ENCODE results near the gene TGM1.

TGM1 gene

DNA sequence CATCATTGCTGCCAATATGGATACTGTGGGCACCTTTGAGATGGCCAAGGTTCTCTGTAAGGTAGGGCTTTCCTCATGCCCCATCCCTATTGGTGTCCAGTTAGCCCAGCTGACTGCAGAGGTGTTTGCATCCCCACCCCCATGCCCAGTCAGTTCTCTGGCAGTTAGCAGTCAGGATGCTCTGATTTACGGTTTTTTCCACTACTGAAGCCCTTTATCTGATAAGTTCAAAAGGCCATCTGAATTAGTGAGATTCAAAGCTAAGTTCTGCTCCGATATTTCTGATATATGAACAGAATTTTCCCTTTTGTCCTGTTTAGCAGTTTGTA, 29.5 kb downstream of the TGM1 start:
- Histone ChIP-seq H3K27me3 (ENCODE audit: insufficient read depth, low read length, poor library complexity, severe bottlenecking) (no peaks in the 10 kb centered on the region), H4K20me1 (ENCODE audit: insufficient read depth, low read length, poor library complexity, severe bottlenecking) (no peaks in the 10 kb centered on the region), H3K79me2 (ENCODE audit: insufficient read depth, low read length) (peaks cover 66% of the 10 kb centered on the region), H3K4me2 (ENCODE audit: low read depth, low read length, poor library complexity, severe bottlenecking) (peak overlapping the region; percentile 98), H3F3A (ENCODE audit: low read depth) (no peaks in the 10 kb centered on the region), H3K4me1 (ENCODE audit: insufficient read depth, low read length, poor library complexity, severe bottlenecking) (peaks cover 39% of the 10 kb centered on the region), H2AFZ (ENCODE audit: low read length) (no peak overlapping the region), H3K4me3 (ENCODE audit: low read length, poor library complexity, severe bottlenecking) (peak overlapping the region; percentile 93), H3K36me3 (ENCODE audit: insufficient read depth, low read length) (peaks cover 27% of the 10 kb centered on the region; the same call in 1 of the 2 replicates), H3K9me2 (replicated peaks; ENCODE audit: low read depth, low read length) (no peaks in the 10 kb centered on the region), H3K9ac (ENCODE audit: low read depth, low read length, poor library complexity, severe bottlenecking) (peak overlapping the region; percentile 89), H3K9me3 (ENCODE audit: insufficient read depth, low read depth, low read length) (no peaks in the 10 kb centered on the region)
- TF ChIP-seq, protein P1, sequence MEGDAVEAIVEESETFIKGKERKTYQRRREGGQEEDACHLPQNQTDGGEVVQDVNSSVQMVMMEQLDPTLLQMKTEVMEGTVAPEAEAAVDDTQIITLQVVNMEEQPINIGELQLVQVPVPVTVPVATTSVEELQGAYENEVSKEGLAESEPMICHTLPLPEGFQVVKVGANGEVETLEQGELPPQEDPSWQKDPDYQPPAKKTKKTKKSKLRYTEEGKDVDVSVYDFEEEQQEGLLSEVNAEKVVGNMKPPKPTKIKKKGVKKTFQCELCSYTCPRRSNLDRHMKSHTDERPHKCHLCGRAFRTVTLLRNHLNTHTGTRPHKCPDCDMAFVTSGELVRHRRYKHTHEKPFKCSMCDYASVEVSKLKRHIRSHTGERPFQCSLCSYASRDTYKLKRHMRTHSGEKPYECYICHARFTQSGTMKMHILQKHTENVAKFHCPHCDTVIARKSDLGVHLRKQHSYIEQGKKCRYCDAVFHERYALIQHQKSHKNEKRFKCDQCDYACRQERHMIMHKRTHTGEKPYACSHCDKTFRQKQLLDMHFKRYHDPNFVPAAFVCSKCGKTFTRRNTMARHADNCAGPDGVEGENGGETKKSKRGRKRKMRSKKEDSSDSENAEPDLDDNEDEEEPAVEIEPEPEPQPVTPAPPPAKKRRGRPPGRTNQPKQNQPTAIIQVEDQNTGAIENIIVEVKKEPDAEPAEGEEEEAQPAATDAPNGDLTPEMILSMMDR (conservative IDR thresholded peaks at IDR 0.05; ENCODE audit: low read length): no peak
- no peak for TF ChIP-seq EZH2phosphoT487 (IDR thresholded peaks at IDR 0.05; ENCODE audit: borderline replicate concordance)

DNA sequence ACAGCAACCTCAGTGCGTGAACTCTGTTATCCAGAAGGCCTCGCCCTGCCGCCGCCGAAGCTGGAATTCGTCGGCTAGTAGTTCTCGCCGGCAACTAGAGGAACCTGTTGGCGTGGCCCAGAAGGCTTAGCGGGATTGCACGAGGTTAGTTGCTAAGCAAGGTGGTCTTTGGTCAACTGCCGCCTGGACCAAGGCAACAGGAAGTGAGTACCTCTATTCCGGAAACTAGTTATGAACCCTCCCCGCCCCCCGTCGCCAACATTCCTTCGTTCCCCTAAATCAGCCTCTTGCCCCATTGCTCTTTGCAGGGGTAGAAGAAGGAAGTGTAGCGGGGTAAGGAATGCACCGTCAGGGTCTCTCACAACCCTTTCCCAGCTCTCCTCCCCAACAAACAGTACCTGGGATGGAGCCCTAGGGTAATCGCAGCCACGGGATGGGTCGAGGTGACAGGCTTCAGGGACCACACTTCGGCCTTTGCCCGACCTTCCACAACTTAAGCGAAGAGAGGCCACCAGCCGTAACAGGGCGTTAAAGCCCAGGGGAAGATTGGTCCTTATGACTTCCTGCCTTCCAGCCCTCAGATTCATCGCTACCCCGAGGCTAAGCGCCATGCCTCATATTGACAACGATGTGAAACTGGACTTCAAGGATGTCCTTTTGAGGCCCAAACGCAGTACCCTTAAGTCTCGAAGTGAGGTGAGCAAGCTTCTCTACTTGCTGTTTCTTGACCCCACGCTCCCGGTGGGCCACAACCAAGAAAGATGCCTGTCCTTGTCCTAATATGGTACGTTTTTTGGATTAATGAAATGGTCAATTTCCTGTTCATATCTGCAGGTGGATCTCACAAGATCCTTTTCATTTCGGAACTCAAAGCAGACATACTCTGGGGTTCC, 30.1 kb downstream of the TGM1 start, which contains the start of gene GMPR2:
Gene GMPR2 (plus strand): TSS at position 285 of the 893 bp plus-strand sequence. CDS start 325 bp downstream, at position 610.
- TF ChIP-seq EZH2phosphoT487 (IDR thresholded peaks at IDR 0.05; ENCODE audit: borderline replicate concordance): no peak
- TF ChIP-seq, protein P1 (conservative IDR thresholded peaks at IDR 0.05; ENCODE audit: low read length): no peak
- Histone ChIP-seq H3K9ac (ENCODE audit: low read depth, low read length, poor library complexity, severe bottlenecking) (peak within 1 kb of the TSS; percentile 89), H3K4me3 (ENCODE audit: low read length, poor library complexity, severe bottlenecking) (peak within 1 kb of the TSS; percentile 93), H3K27me3 (ENCODE audit: insufficient read depth, low read length, poor library complexity, severe bottlenecking) (no peaks in the 10 kb centered on the region), H3K9me3 (ENCODE audit: insufficient read depth, low read depth, low read length) (no peaks in the 10 kb centered on the region), H2AFZ (ENCODE audit: low read length) (peak within 1 kb of the TSS; percentile 96), H3K4me1 (ENCODE audit: insufficient read depth, low read length, poor library complexity, severe bottlenecking) (peaks cover 39% of the 10 kb centered on the region), H3K4me2 (ENCODE audit: low read depth, low read length, poor library complexity, severe bottlenecking) (peak within 1 kb of the TSS; percentile 98), H3K36me3 (ENCODE audit: insufficient read depth, low read length) (peaks cover 21% of the 10 kb centered on the region; the same call in 1 of the 2 replicates), H3F3A (ENCODE audit: low read depth) (no peaks in the 10 kb centered on the region), H3K79me2 (ENCODE audit: insufficient read depth, low read length) (peaks cover 66% of the 10 kb centered on the region), H4K20me1 (ENCODE audit: insufficient read depth, low read length, poor library complexity, severe bottlenecking) (no peaks in the 10 kb centered on the region), H3K9me2 (replicated peaks; ENCODE audit: low read depth, low read length) (no peaks in the 10 kb centered on the region)

DNA sequence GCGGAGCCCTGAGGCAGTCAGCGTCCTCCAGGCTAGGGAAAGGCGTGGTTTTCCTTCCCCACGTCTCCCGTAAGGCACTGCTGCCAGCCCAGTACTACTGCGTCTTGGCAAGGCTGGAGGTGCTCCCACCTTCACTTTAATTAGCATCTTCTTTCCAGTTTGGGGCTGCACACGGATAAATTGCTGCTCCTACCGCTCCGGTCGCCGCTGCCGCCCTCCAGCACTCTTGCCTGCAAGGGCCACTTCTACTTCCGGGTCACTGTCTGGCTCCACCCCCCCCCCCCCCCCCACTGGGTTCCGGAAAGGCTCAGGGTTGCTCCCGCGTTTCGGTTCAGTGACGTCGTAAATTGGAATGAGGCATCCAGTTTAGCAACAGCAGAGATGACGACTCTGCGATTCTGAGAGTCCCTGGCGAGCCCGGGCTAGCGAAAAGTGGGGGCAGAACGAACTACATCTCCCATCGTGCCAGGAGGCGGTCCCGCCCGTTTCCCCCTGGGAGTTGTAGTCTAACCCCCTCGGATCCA, 30.8 kb downstream of the TGM1 start, which contains the start of gene NEDD8:
Gene NEDD8 (minus strand): TSS at position 247 of the 524 bp plus-strand sequence. CDS start 100 bp downstream, at position 147.
- H3F3A ChIP-seq (ENCODE audit: low read depth): no peaks in the 10 kb centered on the region
- no peaks in the 10 kb centered on the region for H3K9me2 ChIP-seq (replicated peaks; ENCODE audit: low read depth, low read length)
- no peaks in the 10 kb centered on the region for H3K9me3 ChIP-seq (ENCODE audit: insufficient read depth, low read depth, low read length)
- peaks cover 69% of the 10 kb centered on the region for H3K79me2 ChIP-seq (ENCODE audit: insufficient read depth, low read length)
- peak within 1 kb of the TSS; percentile 96 for H2AFZ ChIP-seq (ENCODE audit: low read length)
- peak within 1 kb of the TSS; percentile 93 for H3K4me3 ChIP-seq (ENCODE audit: low read length, poor library complexity, severe bottlenecking)
- peaks cover 39% of the 10 kb centered on the region for H3K4me1 ChIP-seq (ENCODE audit: insufficient read depth, low read length, poor library complexity, severe bottlenecking)
- H3K27me3 ChIP-seq (ENCODE audit: insufficient read depth, low read length, poor library complexity, severe bottlenecking): no peaks in the 10 kb centered on the region
- peaks cover 14% of the 10 kb centered on the region; the same call in 1 of the 2 replicates for H3K36me3 ChIP-seq (ENCODE audit: insufficient read depth, low read length)
- no peaks in the 10 kb centered on the region for H4K20me1 ChIP-seq (ENCODE audit: insufficient read depth, low read length, poor library complexity, severe bottlenecking)
- peak within 1 kb of the TSS; percentile 98 for H3K4me2 ChIP-seq (ENCODE audit: low read depth, low read length, poor library complexity, severe bottlenecking)
- peak within 1 kb of the TSS; percentile 89 for H3K9ac ChIP-seq (ENCODE audit: low read depth, low read length, poor library complexity, severe bottlenecking)
- TF ChIP-seq, protein P1 (conservative IDR thresholded peaks at IDR 0.05; ENCODE audit: low read length): no peak
- TF ChIP-seq EZH2phosphoT487 (IDR thresholded peaks at IDR 0.05; ENCODE audit: borderline replicate concordance): no peak

All from Loucy (cell line).